ENCODE measurements around the gene HTRA1. TPM values are rescaled to one million over a fixed set of nuclear protein-coding genes. Genes with fewer than 3 reads are reported as not detected.

HTRA1 gene
- total RNA-seq, 1 experiment from 2014 or later: 32.8 TPM

- in situ Hi-C loops (cut with HindIII; ENCODE audit: low pct_unique_long_range_greater_than_20kb, low sequenced_read_pairs) (no loop called here), intact Hi-C loops (cut with micrococcal nuclease; ENCODE audit: unreplicated experiment) (no loop called here)
- H3K27me3 ChIP-seq (ENCODE audit: control insufficient read depth, insufficient read depth, low read length): peaks cover 16% of the 10 kb centered on the region
- no peak overlapping the region for H3K4me3 ChIP-seq (ENCODE audit: low read depth in 2 of 2, low read length in 2 of 2)
- H3K9me3 ChIP-seq (ENCODE audit: control insufficient read depth, insufficient read depth, low read depth, low read length): no peaks in the 10 kb centered on the region
- no peaks in the 10 kb centered on the region for H3K4me1 ChIP-seq (ENCODE audit: control insufficient read depth, insufficient read depth, low read length)
- DNase-seq (ENCODE audit: low read depth, low spot score) (no peak), ATAC-seq (no peak)
- POLR2A ChIA-PET: no interaction called here
- BruUV-seq (replicated peaks): no TSS peak
- no peak for TF ChIP-seq TCF7L2 (IDR thresholded peaks at IDR 0.05; ENCODE audit: low read depth, low read length)
- no peak for TF ChIP-seq SIN3A (IDR thresholded peaks at IDR 0.05; ENCODE audit: borderline replicate concordance, insufficient read depth, low read depth, low read length)
- no peak for TF ChIP-seq REST (IDR thresholded peaks at IDR 0.05; ENCODE audit: insufficient read depth in 1 of 2, low read depth in 2 of 2, low read length in 1 of 2)
- no peak for TF ChIP-seq POLR2AphosphoS5 (IDR thresholded peaks at IDR 0.05; ENCODE audit: low read depth, low read length)
- TF ChIP-seq CTCF (IDR thresholded peaks at IDR 0.05): no peak
- no peak overlapping the region for H3K27ac ChIP-seq (ENCODE audit: low read length)
- CTCF ChIA-PET: no interaction called here
- H3K36me3 ChIP-seq (ENCODE audit: control insufficient read depth, insufficient read depth, low read length): no peaks in the 10 kb centered on the region
Observed at GRCh38 chr10:122530177-122530576, 68.8 kb downstream of the HTRA1 start.

GRCh38 chr10:122531261-122531660 is 69.9 kb downstream of the HTRA1 start:
- no peak overlapping the region for H3K27ac ChIP-seq (ENCODE audit: low read length)

More at GRCh38 chr10:122531261-122531660, 69.9 kb downstream of the HTRA1 start:
- CTCF ChIA-PET: no interaction called here
- no peaks in the 10 kb centered on the region for H3K9me3 ChIP-seq (ENCODE audit: control insufficient read depth, insufficient read depth, low read depth, low read length)
- H3K4me1 ChIP-seq (ENCODE audit: control insufficient read depth, insufficient read depth, low read length): no peaks in the 10 kb centered on the region
- ATAC-seq: no peak
- no peak for DNase-seq (ENCODE audit: low read depth, low spot score)
- no peak for TF ChIP-seq CTCF (IDR thresholded peaks at IDR 0.05)
- TF ChIP-seq TCF7L2 (IDR thresholded peaks at IDR 0.05; ENCODE audit: low read depth, low read length): no peak
- no peak for TF ChIP-seq REST (IDR thresholded peaks at IDR 0.05; ENCODE audit: insufficient read depth in 1 of 2, low read depth in 2 of 2, low read length in 1 of 2)
- no peak for TF ChIP-seq SIN3A (IDR thresholded peaks at IDR 0.05; ENCODE audit: borderline replicate concordance, insufficient read depth, low read depth, low read length)
- no peak for TF ChIP-seq POLR2AphosphoS5 (IDR thresholded peaks at IDR 0.05; ENCODE audit: low read depth, low read length)
- POLR2A ChIA-PET: no interaction called here
- no peak overlapping the region for H3K4me3 ChIP-seq (ENCODE audit: low read depth in 2 of 2, low read length in 2 of 2)
- in situ Hi-C loops (cut with HindIII; ENCODE audit: low pct_unique_long_range_greater_than_20kb, low sequenced_read_pairs): no loop called here
- no TSS peak for BruUV-seq (replicated peaks)
- peaks cover 16% of the 10 kb centered on the region for H3K27me3 ChIP-seq (ENCODE audit: control insufficient read depth, insufficient read depth, low read length)
- no peaks in the 10 kb centered on the region for H3K36me3 ChIP-seq (ENCODE audit: control insufficient read depth, insufficient read depth, low read length)
- intact Hi-C loops (cut with micrococcal nuclease; ENCODE audit: unreplicated experiment): no loop called here
